Stimulated activated memory B cell treated with anti-CD40 and anti-IgM and Interleukin-4, amounts not matched to agents 10 μg/mL and 1 μg/mL and 100 μg/mL, for 72 hours (primary cell): ENCODE results near the gene CCSAP.
A peak's percentile ranks its signal among the peaks of the same experiment; 100 is the strongest.
"Not testable (repeated sequence)": the region's sequence is repeated elsewhere in the genome, so short reads cannot be mapped to it uniquely, and the experiment has no call there.

ENCODE experiments used
- ATAC-seq: fragments of 150-1000 bp; cut with Tn5 transposase; 2 replicates; pipeline ENCODE4 v1.10.0; 2021
- H3K27ac Mint-ChIP-seq: one replicate; pipeline ENCODE4 v1.8.0; 2022; ENCODE audit warnings: mild to moderate bottlenecking, mixed read lengths
- H3K27me3 Mint-ChIP-seq: one replicate; pipeline ENCODE4 v1.8.0; 2022; ENCODE audit warnings: mixed read lengths
- H3K36me3 Mint-ChIP-seq: one replicate; pipeline ENCODE4 v1.8.0; 2022; ENCODE audit warnings: mixed read lengths
- H3K4me1 Mint-ChIP-seq: one replicate; pipeline ENCODE4 v1.8.0; 2022; ENCODE audit warnings: mixed read lengths
- H3K4me3 Mint-ChIP-seq: one replicate; pipeline ENCODE4 v1.8.0; 2022; ENCODE audit warnings: mild to moderate bottlenecking, moderate library complexity, mixed read lengths
- H3K9me3 Mint-ChIP-seq: one replicate; pipeline ENCODE4 v1.8.0; 2022; ENCODE audit warnings: mixed read lengths

The CCSAP gene

GRCh38 chr1:229344937-229345684 lies 2.3 kb upstream of the CCSAP start:
- Mint-ChIP-seq H3K27ac (no peak overlapping the region), H3K9me3 (peaks cover 3% of the 10 kb centered on the region)

GRCh38 chr1:229344139-229344538 lies 1.3 kb upstream of the CCSAP start:
- peaks cover 3% of the 10 kb centered on the region for H3K9me3 Mint-ChIP-seq

More at GRCh38 chr1:229344937-229345684, 2.3 kb upstream of the CCSAP start:
- Mint-ChIP-seq H3K4me1 (peaks cover 23% of the 10 kb centered on the region), H3K36me3 (no peaks in the 10 kb centered on the region), H3K4me3 (no peak overlapping the region), H3K27me3 (peaks cover 34% of the 10 kb centered on the region)
- no peak for ATAC-seq

GRCh38 chr1:229341774-229342655 lies 832 bp downstream of the CCSAP start:
- Mint-ChIP-seq H3K4me3 (peak overlapping the region; percentile 89), H3K4me1 (peaks cover 53% of the 10 kb centered on the region), H3K36me3 (no peaks in the 10 kb centered on the region), H3K27me3 (peaks cover 25% of the 10 kb centered on the region), H3K27ac (peak overlapping the region; percentile 90), H3K9me3 (peaks cover 3% of the 10 kb centered on the region)
- peak; percentile 92 for ATAC-seq

More at GRCh38 chr1:229344139-229344538, 1.3 kb upstream of the CCSAP start:
- Mint-ChIP-seq H3K4me1 (peaks cover 33% of the 10 kb centered on the region), H3K36me3 (no peaks in the 10 kb centered on the region), H3K4me3 (no peak overlapping the region), H3K27me3 (peaks cover 27% of the 10 kb centered on the region), H3K27ac (no peak overlapping the region)
- ATAC-seq: no peak

- peak overlapping the region; percentile 56 for H3K4me3 Mint-ChIP-seq
- peaks cover 53% of the 10 kb centered on the region for H3K4me1 Mint-ChIP-seq
- no peak overlapping the region for H3K27ac Mint-ChIP-seq
- peaks cover 3% of the 10 kb centered on the region for H3K9me3 Mint-ChIP-seq
- H3K36me3 Mint-ChIP-seq: peaks cover 2% of the 10 kb centered on the region
- no peak for ATAC-seq
- peaks cover 10% of the 10 kb centered on the region for H3K27me3 Mint-ChIP-seq
These were observed 2.4 kb downstream of the CCSAP start for GRCh38 chr1:229340496-229340895.

- H3K9me3 Mint-ChIP-seq: no peaks in the 10 kb centered on the region
- H3K36me3 Mint-ChIP-seq: peaks cover 12% of the 10 kb centered on the region
- H3K4me1 Mint-ChIP-seq: peaks cover 53% of the 10 kb centered on the region
- no peak for ATAC-seq
- no peak overlapping the region for H3K4me3 Mint-ChIP-seq
- H3K27me3 Mint-ChIP-seq: peaks cover under 1% of the 10 kb centered on the region
- no peak overlapping the region for H3K27ac Mint-ChIP-seq
These were observed 3.3 kb downstream of the CCSAP start for GRCh38 chr1:229339520-229339919.

GRCh38 chr1:229339086-229339485 lies 3.8 kb downstream of the CCSAP start:
- H3K36me3 Mint-ChIP-seq: peaks cover 16% of the 10 kb centered on the region
- H3K4me1 Mint-ChIP-seq: peaks cover 53% of the 10 kb centered on the region
- H3K27ac Mint-ChIP-seq: no peak overlapping the region
- peaks cover 2% of the 10 kb centered on the region for H3K9me3 Mint-ChIP-seq
- H3K4me3 Mint-ChIP-seq: no peak overlapping the region
- H3K27me3 Mint-ChIP-seq: no peaks in the 10 kb centered on the region
- no peak for ATAC-seq

- Mint-ChIP-seq H3K27ac (no peak overlapping the region), H3K27me3 (no peaks in the 10 kb centered on the region), H3K4me3 (no peak overlapping the region), H3K4me1 (peaks cover 42% of the 10 kb centered on the region), H3K36me3 (peaks cover 17% of the 10 kb centered on the region), H3K9me3 (peaks cover 2% of the 10 kb centered on the region)
- no peak for ATAC-seq
These were observed 6.5 kb downstream of the CCSAP start for GRCh38 chr1:229336345-229336744.

- H3K9me3 Mint-ChIP-seq: peaks cover 2% of the 10 kb centered on the region
- no peak overlapping the region for H3K27ac Mint-ChIP-seq
- H3K4me3 Mint-ChIP-seq: no peak overlapping the region
- peaks cover 22% of the 10 kb centered on the region for H3K36me3 Mint-ChIP-seq
- no peaks in the 10 kb centered on the region for H3K27me3 Mint-ChIP-seq
- H3K4me1 Mint-ChIP-seq: peaks cover 32% of the 10 kb centered on the region
- no peak for ATAC-seq
These were observed 8.1 kb downstream of the CCSAP start for GRCh38 chr1:229334716-229335115.

- no peak for ATAC-seq
- H3K4me3 Mint-ChIP-seq: no peak overlapping the region
- no peak overlapping the region for H3K27ac Mint-ChIP-seq
- peaks cover 25% of the 10 kb centered on the region for H3K36me3 Mint-ChIP-seq
- H3K9me3 Mint-ChIP-seq: peaks cover 2% of the 10 kb centered on the region
- H3K27me3 Mint-ChIP-seq: no peaks in the 10 kb centered on the region
- peaks cover 29% of the 10 kb centered on the region for H3K4me1 Mint-ChIP-seq
These were observed 8.6 kb downstream of the CCSAP start for GRCh38 chr1:229334269-229334668.

GRCh38 chr1:229328598-229329362 lies 14.1 kb downstream of the CCSAP start:
- H3K4me1 Mint-ChIP-seq: peaks cover 38% of the 10 kb centered on the region
- H3K4me3 Mint-ChIP-seq: no peak overlapping the region
- H3K27me3 Mint-ChIP-seq: no peaks in the 10 kb centered on the region
- peak; percentile 89 for ATAC-seq
- peak overlapping the region; percentile 72 for H3K27ac Mint-ChIP-seq
- H3K36me3 Mint-ChIP-seq: peaks cover 26% of the 10 kb centered on the region
- H3K9me3 Mint-ChIP-seq: no peaks in the 10 kb centered on the region

GRCh38 chr1:229327765-229328164 lies 15.1 kb downstream of the CCSAP start:
- H3K27me3 Mint-ChIP-seq, H3K9me3 Mint-ChIP-seq: not testable (repeated sequence)
- Mint-ChIP-seq H3K36me3 (peaks cover 27% of the 10 kb centered on the region), H3K27ac (peak overlapping the region; percentile 72), H3K4me1 (peaks cover 38% of the 10 kb centered on the region), H3K4me3 (peak overlapping the region; percentile 52)
- ATAC-seq: peak; percentile 67

- no peak overlapping the region for H3K4me3 Mint-ChIP-seq
- peaks cover 38% of the 10 kb centered on the region for H3K4me1 Mint-ChIP-seq
- H3K36me3 Mint-ChIP-seq: peaks cover 27% of the 10 kb centered on the region
- no peaks in the 10 kb centered on the region for H3K9me3 Mint-ChIP-seq
- ATAC-seq: no peak
- H3K27me3 Mint-ChIP-seq: no peaks in the 10 kb centered on the region
- peak overlapping the region; percentile 61 for H3K27ac Mint-ChIP-seq
These were observed 16.2 kb downstream of the CCSAP start for GRCh38 chr1:229326601-229327000.

GRCh38 chr1:229325853-229326487 lies 16.9 kb downstream of the CCSAP start:
- no peaks in the 10 kb centered on the region for H3K27me3 Mint-ChIP-seq
- peaks cover 38% of the 10 kb centered on the region for H3K4me1 Mint-ChIP-seq
- no peak overlapping the region for H3K4me3 Mint-ChIP-seq
- peak overlapping the region; percentile 61 for H3K27ac Mint-ChIP-seq
- no peak for ATAC-seq
- no peaks in the 10 kb centered on the region for H3K9me3 Mint-ChIP-seq
- H3K36me3 Mint-ChIP-seq: peaks cover 27% of the 10 kb centered on the region

GRCh38 chr1:229325401-229325800 lies 17.4 kb downstream of the CCSAP start:
- peaks cover 37% of the 10 kb centered on the region for H3K4me1 Mint-ChIP-seq
- no peaks in the 10 kb centered on the region for H3K9me3 Mint-ChIP-seq

More at GRCh38 chr1:229325401-229325800, 17.4 kb downstream of the CCSAP start:
- Mint-ChIP-seq H3K36me3 (peaks cover 26% of the 10 kb centered on the region), H3K27me3 (no peaks in the 10 kb centered on the region), H3K27ac (peak overlapping the region; percentile 61), H3K4me3 (no peak overlapping the region)
- ATAC-seq: no peak
